ENCODE results near the gene TRIM5.
"Not testable (repeated sequence)": the region's sequence is repeated elsewhere in the genome, so short reads cannot be mapped to it uniquely, and the experiment has no call there.

The TRIM5 gene

DNA sequence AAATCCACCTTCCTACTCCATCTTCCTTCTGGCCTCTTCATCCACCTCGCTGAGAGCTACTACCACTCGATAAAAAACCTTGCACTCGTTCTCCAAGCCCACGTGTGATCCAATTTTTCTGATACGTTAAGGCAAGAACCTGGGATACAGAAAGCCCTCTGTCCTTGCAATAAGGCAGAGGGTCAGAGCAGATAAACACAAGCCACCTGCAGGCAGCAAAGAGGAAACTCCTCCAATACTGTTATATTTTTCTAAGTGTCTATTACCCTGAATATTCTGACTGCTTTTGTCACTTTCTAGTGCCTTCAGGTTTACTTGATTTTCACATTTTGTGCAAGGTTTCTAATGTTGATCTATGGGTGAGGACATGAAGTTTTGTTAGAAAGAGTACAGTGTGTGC is 26.6 kb downstream of the TRIM5 start (continued):
- no peak for TF ChIP-seq ZNF565 (CRISPR knock-in tag; conservative IDR thresholded peaks at IDR 0.05; ENCODE audit: low read depth)
- TF ChIP-seq ZNF8 (CRISPR knock-in tag; IDR thresholded peaks at IDR 0.05) = no peak
- no peak for TF ChIP-seq CSDC2 (CRISPR knock-in tag; IDR thresholded peaks at IDR 0.05)
- no peak for TF ChIP-seq RARB (CRISPR knock-in tag; IDR thresholded peaks at IDR 0.05)
- TF ChIP-seq PATZ1 (CRISPR knock-in tag; IDR thresholded peaks at IDR 0.05; ENCODE audit: borderline replicate concordance) = no peak
- TF ChIP-seq OSR1 (CRISPR knock-in tag; IDR thresholded peaks at IDR 0.05) = no peak
- no peak for TF ChIP-seq TCF4 (CRISPR knock-in tag; IDR thresholded peaks at IDR 0.05; ENCODE audit: borderline replicate concordance)

DNA sequence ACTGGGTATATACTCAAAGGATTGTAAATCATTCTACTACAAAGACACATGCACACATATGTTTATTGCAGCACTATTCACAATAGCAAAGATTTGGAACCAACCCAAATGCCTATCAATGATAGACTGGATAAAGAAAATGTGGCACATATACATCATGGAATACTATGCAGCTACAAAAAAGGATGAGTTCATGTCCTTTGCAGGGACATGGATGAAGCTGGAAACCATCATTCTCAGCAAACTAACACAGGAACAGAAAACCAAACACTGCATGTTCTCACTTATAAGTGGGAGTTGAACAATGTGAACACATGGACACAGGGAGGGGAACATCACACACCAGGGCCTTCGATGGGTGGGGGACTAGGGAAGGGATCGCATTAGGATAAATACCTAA is 27.9 kb downstream of the TRIM5 start:
- not testable (repeated sequence) for ATAC-seq

DNA sequence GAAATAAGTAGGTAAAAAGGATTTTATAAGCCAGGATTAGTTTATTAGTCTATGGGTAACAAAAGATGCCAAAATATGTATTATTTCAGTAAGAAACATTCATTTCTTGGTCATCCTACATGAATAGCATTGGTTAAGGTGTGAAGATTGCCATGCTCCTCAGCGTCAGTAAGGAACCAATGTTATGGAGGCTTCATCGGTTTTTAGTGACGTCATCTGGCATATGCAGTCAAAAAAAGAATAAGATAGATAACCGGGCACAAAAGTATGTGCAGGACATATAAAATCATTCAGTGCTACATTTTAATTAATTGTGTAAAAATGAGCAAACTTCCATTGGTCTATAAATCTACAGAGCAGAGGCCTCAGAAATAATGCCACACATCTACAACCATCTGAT is 29.4 kb downstream of the TRIM5 start:
- TF ChIP-seq ZFP3 (CRISPR knock-in tag; IDR thresholded peaks at IDR 0.05) = no peak
- no peak for TF ChIP-seq ISL1 (CRISPR knock-in tag; IDR thresholded peaks at IDR 0.05)
- TF ChIP-seq, protein P1, sequence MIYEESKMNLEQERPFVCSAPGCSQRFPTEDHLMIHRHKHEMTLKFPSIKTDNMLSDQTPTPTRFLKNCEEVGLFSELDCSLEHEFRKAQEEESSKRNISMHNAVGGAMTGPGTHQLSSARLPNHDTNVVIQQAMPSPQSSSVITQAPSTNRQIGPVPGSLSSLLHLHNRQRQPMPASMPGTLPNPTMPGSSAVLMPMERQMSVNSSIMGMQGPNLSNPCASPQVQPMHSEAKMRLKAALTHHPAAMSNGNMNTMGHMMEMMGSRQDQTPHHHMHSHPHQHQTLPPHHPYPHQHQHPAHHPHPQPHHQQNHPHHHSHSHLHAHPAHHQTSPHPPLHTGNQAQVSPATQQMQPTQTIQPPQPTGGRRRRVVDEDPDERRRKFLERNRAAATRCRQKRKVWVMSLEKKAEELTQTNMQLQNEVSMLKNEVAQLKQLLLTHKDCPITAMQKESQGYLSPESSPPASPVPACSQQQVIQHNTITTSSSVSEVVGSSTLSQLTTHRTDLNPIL (CRISPR knock-in tag; IDR thresholded peaks at IDR 0.05; ENCODE audit: low read depth) = no peak
- TF ChIP-seq BACH2 (CRISPR knock-in tag; IDR thresholded peaks at IDR 0.05; ENCODE audit: borderline replicate concordance) = no peak
- no peak for TF ChIP-seq CSRNP3 (CRISPR knock-in tag; IDR thresholded peaks at IDR 0.05)
- TF ChIP-seq OSR1 (CRISPR knock-in tag; IDR thresholded peaks at IDR 0.05) = no peak
- TF ChIP-seq ARNTL (CRISPR knock-in tag; IDR thresholded peaks at IDR 0.05; ENCODE audit: borderline replicate concordance, low read depth) = no peak
- TF ChIP-seq ZFP30 (CRISPR knock-in tag; IDR thresholded peaks at IDR 0.05) = no peak
- TF ChIP-seq TCF4 (CRISPR knock-in tag; IDR thresholded peaks at IDR 0.05; ENCODE audit: borderline replicate concordance) = no peak
- no peak for TF ChIP-seq TOX (CRISPR knock-in tag; IDR thresholded peaks at IDR 0.05; ENCODE audit: borderline replicate concordance)
- TF ChIP-seq ZNF8 (CRISPR knock-in tag; IDR thresholded peaks at IDR 0.05) = no peak
- TF ChIP-seq PATZ1 (CRISPR knock-in tag; IDR thresholded peaks at IDR 0.05; ENCODE audit: borderline replicate concordance) = no peak
- TF ChIP-seq PPARA (CRISPR knock-in tag; IDR thresholded peaks at IDR 0.05; ENCODE audit: borderline replicate concordance) = no peak
- no peak for TF ChIP-seq ZNF70 (CRISPR knock-in tag; IDR thresholded peaks at IDR 0.05)
- no peak for ATAC-seq

DNA sequence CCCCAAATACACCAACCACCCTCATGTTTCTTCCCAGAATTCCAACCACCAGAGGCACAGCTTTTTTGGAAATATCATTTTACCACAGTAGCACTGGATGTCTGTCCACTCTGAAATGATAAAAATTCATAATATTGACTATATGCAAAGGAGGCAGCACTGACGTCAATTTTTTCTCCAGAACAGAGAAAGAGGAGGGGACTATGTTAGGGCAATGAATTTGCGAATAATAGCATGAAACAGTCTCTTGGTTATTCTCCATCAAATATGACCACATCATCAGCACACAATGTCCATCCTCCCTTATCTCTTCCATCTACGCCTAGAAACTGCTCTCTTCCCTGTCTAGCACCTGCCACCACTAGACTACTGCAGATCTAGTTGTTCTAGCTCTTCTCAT is 38.7 kb downstream of the TRIM5 start:
- no peak for TF ChIP-seq BACH2 (CRISPR knock-in tag; IDR thresholded peaks at IDR 0.05; ENCODE audit: borderline replicate concordance)
- TF ChIP-seq GLIS3 (CRISPR knock-in tag; IDR thresholded peaks at IDR 0.05) = no peak
- TF ChIP-seq OSR1 (CRISPR knock-in tag; IDR thresholded peaks at IDR 0.05) = no peak
- no peak for TF ChIP-seq ZC3H10 (CRISPR knock-in tag; IDR thresholded peaks at IDR 0.05)
- no peak for TF ChIP-seq RARB (CRISPR knock-in tag; IDR thresholded peaks at IDR 0.05)
- TF ChIP-seq ISL1 (CRISPR knock-in tag; IDR thresholded peaks at IDR 0.05) = no peak
- no peak for TF ChIP-seq SNAI2 (CRISPR knock-in tag; IDR thresholded peaks at IDR 0.05)
- no peak for TF ChIP-seq ESRRG (CRISPR knock-in tag; IDR thresholded peaks at IDR 0.05)
- TF ChIP-seq PPARA (CRISPR knock-in tag; IDR thresholded peaks at IDR 0.05; ENCODE audit: borderline replicate concordance) = no peak
- no peak for ATAC-seq

- no peak for ATAC-seq
- TF ChIP-seq, protein P1 (CRISPR knock-in tag; IDR thresholded peaks at IDR 0.05; ENCODE audit: low read depth) = no peak
- TF ChIP-seq CSRNP3 (CRISPR knock-in tag; IDR thresholded peaks at IDR 0.05) (no peak), ZC3H10 (CRISPR knock-in tag; IDR thresholded peaks at IDR 0.05) (no peak), OSR1 (CRISPR knock-in tag; IDR thresholded peaks at IDR 0.05) (no peak), ZFP30 (CRISPR knock-in tag; IDR thresholded peaks at IDR 0.05) (no peak), GLIS3 (CRISPR knock-in tag; IDR thresholded peaks at IDR 0.05) (no peak), ARNTL (CRISPR knock-in tag; IDR thresholded peaks at IDR 0.05; ENCODE audit: borderline replicate concordance, low read depth) (no peak), TOX (CRISPR knock-in tag; IDR thresholded peaks at IDR 0.05; ENCODE audit: borderline replicate concordance) (no peak), PPARA (CRISPR knock-in tag; IDR thresholded peaks at IDR 0.05; ENCODE audit: borderline replicate concordance) (no peak), ZNF70 (CRISPR knock-in tag; IDR thresholded peaks at IDR 0.05) (no peak), SNAI2 (CRISPR knock-in tag; IDR thresholded peaks at IDR 0.05) (no peak)
- TF ChIP-seq, protein P2, sequence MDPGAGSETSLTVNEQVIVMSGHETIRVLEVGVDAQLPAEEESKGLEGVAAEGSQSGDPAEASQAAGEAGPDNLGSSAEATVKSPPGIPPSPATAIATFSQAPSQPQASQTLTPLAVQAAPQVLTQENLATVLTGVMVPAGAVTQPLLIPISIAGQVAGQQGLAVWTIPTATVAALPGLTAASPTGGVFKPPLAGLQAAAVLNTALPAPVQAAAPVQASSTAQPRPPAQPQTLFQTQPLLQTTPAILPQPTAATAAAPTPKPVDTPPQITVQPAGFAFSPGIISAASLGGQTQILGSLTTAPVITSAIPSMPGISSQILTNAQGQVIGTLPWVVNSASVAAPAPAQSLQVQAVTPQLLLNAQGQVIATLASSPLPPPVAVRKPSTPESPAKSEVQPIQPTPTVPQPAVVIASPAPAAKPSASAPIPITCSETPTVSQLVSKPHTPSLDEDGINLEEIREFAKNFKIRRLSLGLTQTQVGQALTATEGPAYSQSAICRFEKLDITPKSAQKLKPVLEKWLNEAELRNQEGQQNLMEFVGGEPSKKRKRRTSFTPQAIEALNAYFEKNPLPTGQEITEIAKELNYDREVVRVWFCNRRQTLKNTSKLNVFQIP (CRISPR knock-in tag; IDR thresholded peaks at IDR 0.05; ENCODE audit: borderline replicate concordance, low read depth) = no peak
Measured at GRCh38 chr11:5643585-5643984, 41.3 kb downstream of the TRIM5 start.
